ENCODE data around the gene FAM193B.

GRCh38 chr5:177591690-177592009, 37.3 kb upstream of the FAM193B start:
- no peak for TF ChIP-seq CTCF (IDR thresholded peaks at IDR 0.05; ENCODE audit: low read depth, low read length, poor library complexity, severe bottlenecking)
- no peak for TF ChIP-seq EZH2phosphoT487 (IDR thresholded peaks at IDR 0.05; ENCODE audit: borderline replicate concordance, low read length)
